T-helper 2 cell (primary cell): ENCODE measurements around the gene ABCC8.

ENCODE experiments used
- DNase-seq, 5 experiments: peaks; one replicate each; pipeline versions ENCODE4 v3.0.0 to v3.0.0-alpha.2; 2012 to 2022

Gene ABCC8

GRCh38 chr11:17402486-17402885, 74.2 kb downstream of the ABCC8 start:
- DNase-seq: no peak

- no peak for DNase-seq
Measured at GRCh38 chr11:17401841-17402240, 74.8 kb downstream of the ABCC8 start.

DNA sequence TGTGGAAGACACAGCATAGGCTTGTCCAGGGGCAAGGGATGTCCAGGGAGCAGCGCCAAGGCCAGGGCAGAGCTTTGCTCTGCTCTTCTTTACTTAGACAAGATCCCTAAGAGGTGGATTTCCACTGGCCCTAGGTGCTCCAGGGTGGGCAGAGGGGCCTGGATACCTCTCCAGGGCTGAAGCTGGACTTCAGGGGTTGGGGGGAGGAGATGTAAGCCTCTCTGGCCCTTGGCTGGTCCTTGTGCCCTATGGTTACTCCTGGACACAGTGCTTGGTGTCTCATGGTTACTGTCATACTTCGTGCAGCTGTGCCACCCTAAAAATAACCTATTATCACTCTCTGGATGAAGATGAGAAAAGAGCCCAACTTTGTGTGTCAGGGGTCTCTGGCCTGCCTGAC, 75.3 kb downstream of the ABCC8 start:
- DNase-seq: no peak

DNA sequence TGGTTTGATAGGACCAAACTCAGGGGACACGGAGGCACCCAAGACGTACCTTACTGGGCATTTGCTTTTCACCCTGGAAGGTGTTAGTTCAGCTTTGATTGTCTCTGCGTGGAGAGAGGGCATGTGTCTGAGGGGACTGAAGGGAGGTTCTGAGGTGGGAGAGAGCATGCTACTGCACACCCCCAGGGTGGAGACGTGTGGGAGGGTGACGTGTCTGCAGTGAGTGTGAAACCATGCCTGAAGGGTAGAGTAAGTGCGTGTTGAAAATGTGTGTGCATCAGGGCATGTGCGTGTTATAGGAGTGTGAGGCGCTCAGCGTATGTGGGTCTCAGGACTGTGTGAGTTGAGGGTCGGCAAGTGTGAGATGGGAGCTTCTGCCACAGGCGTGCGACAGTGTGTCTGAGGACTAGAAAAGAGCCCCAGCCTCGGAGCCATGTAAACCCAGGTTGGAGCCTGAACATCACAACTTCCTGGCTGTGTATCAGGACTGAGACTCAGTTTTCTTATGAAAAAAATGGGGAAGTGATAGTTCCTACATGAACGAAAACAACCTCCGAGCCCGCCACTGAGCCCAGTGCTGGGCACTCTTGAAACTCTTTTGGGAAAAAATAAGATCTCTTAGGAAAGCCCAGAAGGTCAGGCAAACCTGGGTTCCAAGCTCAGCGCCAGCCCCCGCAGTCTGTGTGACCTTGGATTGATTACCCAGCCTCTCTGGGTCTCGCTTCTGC, 76.4 kb downstream of the ABCC8 start:
- no peak for DNase-seq

- no peak for DNase-seq
Measured at GRCh38 chr11:17399236-17399635, 77.4 kb downstream of the ABCC8 start.

- no peak for DNase-seq
Measured at GRCh38 chr11:17397311-17398002, 79.2 kb downstream of the ABCC8 start.

- no peak for DNase-seq
Measured at GRCh38 chr11:17396598-17397310, 79.9 kb downstream of the ABCC8 start.

- no peak for DNase-seq
Measured at GRCh38 chr11:17395978-17396377, 80.7 kb downstream of the ABCC8 start.

DNA sequence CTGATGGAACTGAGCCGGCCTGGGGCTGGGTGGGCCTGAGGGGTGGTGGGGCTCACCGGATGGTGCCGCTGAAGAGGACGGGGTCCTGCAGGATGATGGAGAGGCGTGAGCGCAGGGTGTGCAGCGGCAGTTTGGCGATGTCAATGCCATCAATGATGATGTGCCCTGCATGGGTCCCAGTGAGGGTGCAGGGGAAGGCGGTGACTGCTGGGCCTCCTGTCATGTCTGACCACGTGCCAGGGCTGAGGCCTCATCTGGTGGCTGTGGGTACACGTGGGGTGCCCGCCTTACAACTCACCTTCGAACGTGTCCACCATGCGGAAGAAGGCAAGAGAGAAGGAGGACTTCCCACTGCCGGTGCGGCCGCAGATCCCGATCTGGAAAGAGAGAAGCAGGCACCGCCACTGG, 81.1 kb downstream of the ABCC8 start:
- no peak for DNase-seq

- DNase-seq: no peak
Measured at GRCh38 chr11:17394743-17395390, 81.8 kb downstream of the ABCC8 start.

- DNase-seq: no peak
Measured at GRCh38 chr11:17393472-17393871, 83.2 kb downstream of the ABCC8 start.

DNA sequence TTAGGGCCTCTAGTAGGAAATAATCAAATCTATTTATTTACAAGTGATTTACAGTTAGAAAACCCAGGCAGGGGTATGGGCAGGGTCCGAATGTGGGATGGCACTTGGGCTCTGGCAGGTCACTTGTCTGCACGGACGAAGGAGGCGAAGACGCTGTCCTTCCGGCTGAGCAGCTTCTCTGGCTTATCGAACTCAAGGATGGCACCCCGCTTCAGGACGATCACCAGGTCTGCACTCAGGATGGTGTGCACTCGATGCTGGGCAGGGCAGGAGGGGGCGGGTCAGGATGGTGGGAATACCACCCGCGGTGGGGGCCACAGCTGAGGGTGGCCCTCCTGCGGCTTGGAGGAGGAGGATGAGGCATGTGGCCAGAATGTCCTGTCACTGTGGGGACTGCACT, 83.8 kb downstream of the ABCC8 start:
- DNase-seq: no peak

DNA sequence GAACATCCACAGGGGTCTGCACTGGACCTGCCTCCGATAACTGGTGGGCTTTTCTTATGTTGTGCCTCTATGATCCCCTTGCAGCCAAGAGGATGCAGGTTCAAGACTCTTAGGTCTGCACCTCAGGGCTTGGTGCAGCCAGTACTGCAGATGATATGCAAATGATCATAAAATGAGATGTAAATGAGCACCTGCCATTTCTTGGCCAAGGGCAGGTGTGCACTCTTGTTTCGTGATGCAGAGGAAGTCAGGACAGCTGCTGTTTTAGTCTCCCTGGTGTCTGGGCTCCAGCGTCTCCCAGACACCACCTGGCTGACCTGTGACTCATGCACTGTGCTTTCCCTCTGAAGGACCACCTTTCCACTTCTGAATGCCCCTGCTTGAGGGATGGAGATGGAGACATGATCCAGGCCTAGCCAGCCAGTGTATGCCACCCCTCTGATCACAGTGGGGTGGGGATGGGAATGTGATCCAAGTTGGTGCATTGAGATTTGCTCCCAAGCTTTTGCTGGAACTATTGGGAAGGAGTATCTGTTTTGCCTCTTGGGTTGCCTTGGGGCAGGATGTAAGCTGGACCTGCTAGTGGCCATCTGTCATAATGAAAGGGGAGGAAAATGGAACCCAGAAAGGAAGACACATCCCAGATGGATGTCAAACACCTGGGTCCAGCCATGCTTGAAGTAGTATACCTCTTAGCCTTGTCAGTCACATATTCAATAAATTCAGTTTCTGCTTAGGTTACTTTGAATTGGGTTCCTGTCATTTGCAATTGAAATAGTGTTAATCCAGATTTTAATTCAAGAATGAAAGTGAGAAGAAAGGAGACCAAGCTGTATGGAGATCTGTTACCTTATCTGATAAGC, 84.9 kb downstream of the ABCC8 start:
- DNase-seq: no peak

GRCh38 chr11:17389957-17390649, 86.5 kb downstream of the ABCC8 start:
- DNase-seq: no peak

GRCh38 chr11:17389211-17389956, 87.3 kb downstream of the ABCC8 start:
- peak; percentile 63 to 75 (median 66) for DNase-seq

GRCh38 chr11:17388609-17389210, 87.9 kb downstream of the ABCC8 start, which contains the start of gene KCNJ11:
KCNJ11 (minus strand) TSS chr11:17388659; CDS start chr11:17388091, 568 bp downstream.
- no peak for DNase-seq

GRCh38 chr11:17387811-17388210, 88.8 kb downstream of the ABCC8 start:
- no peak for DNase-seq

DNA sequence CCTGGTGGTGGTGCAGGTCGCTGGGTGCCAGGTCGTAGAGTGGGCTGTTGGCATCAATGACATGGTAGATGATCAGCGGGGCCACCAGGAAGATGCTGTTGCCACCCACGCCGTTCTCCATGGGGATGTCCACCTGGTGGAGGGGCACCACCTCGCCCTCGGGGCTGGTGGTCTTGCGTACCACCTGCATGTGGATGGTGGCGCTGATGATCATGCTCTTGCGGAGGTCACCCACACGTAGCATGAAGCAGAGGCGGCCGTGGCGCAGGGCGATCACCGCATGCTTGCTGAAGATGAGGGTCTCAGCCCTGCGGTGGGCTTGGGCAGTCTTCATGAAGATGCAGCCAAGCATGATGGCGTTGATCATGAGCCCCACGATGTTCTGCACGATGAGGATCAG, 89.4 kb downstream of the ABCC8 start:
- DNase-seq: no peak

DNA sequence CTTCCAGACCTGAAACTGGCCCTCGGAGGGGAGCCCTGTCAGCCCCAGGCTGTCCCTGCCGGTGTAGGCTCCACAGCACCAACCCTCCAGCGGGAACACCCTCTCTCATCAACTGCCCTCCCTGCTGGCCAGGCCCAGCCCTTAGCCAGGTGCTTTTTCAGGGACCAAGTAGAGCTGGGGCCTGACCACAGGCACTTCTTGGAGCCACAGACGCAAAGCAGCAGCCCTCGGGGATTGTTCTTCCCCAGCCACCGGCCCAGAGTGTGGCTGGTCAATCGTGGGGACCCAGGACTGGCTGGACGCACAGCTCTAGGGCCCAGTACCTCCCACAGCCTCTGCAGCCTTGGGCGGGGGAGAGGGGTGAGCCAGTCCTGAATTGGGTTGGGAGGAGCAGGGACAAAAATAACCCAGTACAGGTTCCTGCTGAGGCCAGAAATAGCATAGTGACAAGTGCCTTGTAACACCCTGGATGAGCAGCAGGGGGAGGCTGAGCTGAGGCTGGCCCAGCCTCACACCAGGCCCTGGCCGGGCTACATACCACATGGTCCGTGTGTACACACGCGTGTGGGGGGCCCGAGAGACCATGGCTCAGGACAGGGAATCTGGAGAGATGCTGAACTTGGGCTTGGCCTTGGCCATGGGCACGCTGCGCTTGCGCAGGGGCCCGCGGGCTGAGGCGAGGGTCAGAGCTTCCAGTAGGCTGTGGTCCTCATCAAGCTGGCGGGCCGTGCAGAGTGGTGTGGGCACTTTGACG, 90.1 kb downstream of the ABCC8 start:
- DNase-seq: peak in 1 of 5 experiments; percentile 45

- no peak for DNase-seq
Measured at GRCh38 chr11:17385926-17386325, 90.7 kb downstream of the ABCC8 start.
